Coronary artery (tissue), 2 donors: ENCODE results near the gene SKAP2.

Experiments
- DNase-seq: peaks from one replicate; pipeline ENCODE4 v3.0.0-alpha.2; 2017; ENCODE audit warnings: low spot score
- H3K27ac ChIP-seq, 2 donors: fragments of 200-600 bp; sonication (generic); one replicate each; pipeline ENCODE4 v1.5.1; 2016 to 2019
- H3K4me3 ChIP-seq: fragments of 200-600 bp; sonication (generic); 2 replicates; pipeline ENCODE4 v1.5.1; 2016; ENCODE audit warnings: mild to moderate bottlenecking, moderate library complexity
- CTCF ChIP-seq: fragments of 200-600 bp; sonication (generic); IDR thresholded peaks from one replicate; pipeline ENCODE4 v1.5.1; 2019; ENCODE audit warnings: antibody characterized with exemption

SKAP2 gene

GRCh38 chr7:26625286-26625685 is 239.1 kb downstream of the SKAP2 start:
- peak; percentile 49 for DNase-seq
- H3K4me3 ChIP-seq = no peak overlapping the region
- H3K27ac ChIP-seq = no peak overlapping the region
- TF ChIP-seq CTCF = no peak

- peak; percentile 35 for DNase-seq
- Histone ChIP-seq H3K27ac (no peak overlapping the region), H3K4me3 (no peak overlapping the region)
- no peak for TF ChIP-seq CTCF
These were observed 239.6 kb downstream of the SKAP2 start for GRCh38 chr7:26624839-26625238.

- TF ChIP-seq CTCF = no peak
- Histone ChIP-seq H3K4me3 (no peak overlapping the region), H3K27ac (no peak overlapping the region)
- DNase-seq = peak; percentile 36
These were observed 240.0 kb downstream of the SKAP2 start for GRCh38 chr7:26624431-26624830.

- TF ChIP-seq CTCF = no peak
- Histone ChIP-seq H3K27ac (no peak overlapping the region), H3K4me3 (no peak overlapping the region)
- no peak for DNase-seq
These were observed 244.0 kb downstream of the SKAP2 start for GRCh38 chr7:26620352-26620751.

GRCh38 chr7:26619348-26619984 is 244.9 kb downstream of the SKAP2 start:
- no peak overlapping the region for H3K27ac ChIP-seq
- no peak for DNase-seq
- no peak for TF ChIP-seq CTCF
- no peak overlapping the region for H3K4me3 ChIP-seq

GRCh38 chr7:26618898-26619297 is 245.5 kb downstream of the SKAP2 start:
- no peak for DNase-seq
- TF ChIP-seq CTCF = no peak
- H3K27ac ChIP-seq = no peak overlapping the region

GRCh38 chr7:26618449-26618848 is 245.9 kb downstream of the SKAP2 start:
- Histone ChIP-seq H3K27ac (no peak overlapping the region), H3K4me3 (no peak overlapping the region)
- DNase-seq = no peak
- no peak for TF ChIP-seq CTCF

More at GRCh38 chr7:26618898-26619297, 245.5 kb downstream of the SKAP2 start:
- no peak overlapping the region for H3K4me3 ChIP-seq
